ENCODE results near the gene CAMKMT. TPM values are rescaled to one million over a fixed set of nuclear protein-coding genes. Genes with fewer than 3 reads are reported as not detected.

CAMKMT gene
- total RNA-seq, 2 donors from 2014 or later = 3.6 to 4.6 TPM

GRCh38 chr2:44674473-44675284 is 312.9 kb downstream of the CAMKMT start:
- DNase-seq (ENCODE audit: low spot score) = no peak
- Histone ChIP-seq H3K36me3 (no peaks in the 10 kb centered on the region), H3K4me1 (no peaks in the 10 kb centered on the region), H3K9me3 (no peaks in the 10 kb centered on the region), H3K27me3 (no peaks in the 10 kb centered on the region), H3K27ac (no peak overlapping the region), H3K4me3 (no peak overlapping the region)
- TF ChIP-seq, protein P1, sequence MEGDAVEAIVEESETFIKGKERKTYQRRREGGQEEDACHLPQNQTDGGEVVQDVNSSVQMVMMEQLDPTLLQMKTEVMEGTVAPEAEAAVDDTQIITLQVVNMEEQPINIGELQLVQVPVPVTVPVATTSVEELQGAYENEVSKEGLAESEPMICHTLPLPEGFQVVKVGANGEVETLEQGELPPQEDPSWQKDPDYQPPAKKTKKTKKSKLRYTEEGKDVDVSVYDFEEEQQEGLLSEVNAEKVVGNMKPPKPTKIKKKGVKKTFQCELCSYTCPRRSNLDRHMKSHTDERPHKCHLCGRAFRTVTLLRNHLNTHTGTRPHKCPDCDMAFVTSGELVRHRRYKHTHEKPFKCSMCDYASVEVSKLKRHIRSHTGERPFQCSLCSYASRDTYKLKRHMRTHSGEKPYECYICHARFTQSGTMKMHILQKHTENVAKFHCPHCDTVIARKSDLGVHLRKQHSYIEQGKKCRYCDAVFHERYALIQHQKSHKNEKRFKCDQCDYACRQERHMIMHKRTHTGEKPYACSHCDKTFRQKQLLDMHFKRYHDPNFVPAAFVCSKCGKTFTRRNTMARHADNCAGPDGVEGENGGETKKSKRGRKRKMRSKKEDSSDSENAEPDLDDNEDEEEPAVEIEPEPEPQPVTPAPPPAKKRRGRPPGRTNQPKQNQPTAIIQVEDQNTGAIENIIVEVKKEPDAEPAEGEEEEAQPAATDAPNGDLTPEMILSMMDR (IDR thresholded peaks at IDR 0.05) = no peak

DNA sequence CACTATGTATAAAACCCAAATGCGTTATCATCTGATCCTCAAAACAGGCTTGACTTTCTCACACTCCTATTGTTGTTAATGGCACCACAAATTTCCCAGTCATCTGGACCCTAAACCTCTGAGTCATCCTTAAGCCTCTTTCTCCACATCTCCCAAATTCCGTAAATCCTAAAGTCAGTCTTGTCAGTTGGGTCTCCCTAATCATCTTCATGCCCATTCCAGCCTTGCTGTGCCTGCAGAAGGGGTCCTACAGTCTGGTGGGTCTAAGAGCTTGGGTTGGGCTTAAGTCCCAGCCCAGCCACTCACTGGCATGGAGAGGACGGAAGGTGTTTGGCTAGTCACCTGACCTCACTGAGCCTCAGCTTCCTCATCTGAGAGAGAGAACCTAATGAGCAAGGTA is 314.6 kb downstream of the CAMKMT start:
- Histone ChIP-seq H3K27ac (no peak overlapping the region), H3K9me3 (no peaks in the 10 kb centered on the region), H3K4me3 (no peak overlapping the region), H3K4me1 (peaks cover 0 to 5% of the 10 kb centered on the region in 2 donors), H3K36me3 (no peaks in the 10 kb centered on the region), H3K27me3 (no peaks in the 10 kb centered on the region)
- TF ChIP-seq, protein P1 (IDR thresholded peaks at IDR 0.05) = no peak
- DNase-seq (ENCODE audit: low spot score) = no peak

DNA sequence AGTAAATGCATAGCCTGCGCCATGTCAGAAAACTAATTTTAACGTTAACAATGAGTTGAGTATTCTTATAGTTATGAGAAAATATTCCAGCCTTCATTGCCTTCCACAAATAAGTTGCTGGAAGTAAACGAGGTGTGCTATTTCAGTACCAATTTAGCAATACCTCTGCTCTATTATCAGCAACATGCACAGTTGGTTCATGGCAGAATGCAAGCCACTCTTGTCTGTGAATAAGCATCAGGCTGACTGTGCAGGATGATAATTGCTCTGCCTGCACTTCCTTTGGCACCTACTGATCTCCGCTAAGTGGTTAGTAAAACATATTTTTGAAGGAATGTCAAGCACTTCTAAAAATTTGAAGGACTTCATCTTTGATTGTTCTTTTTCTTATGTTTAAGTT is 317.8 kb downstream of the CAMKMT start:
- no peak for DNase-seq (ENCODE audit: low spot score)
- no peaks in the 10 kb centered on the region for H3K27me3 ChIP-seq
- TF ChIP-seq, protein P1 (IDR thresholded peaks at IDR 0.05) = no peak
- H3K4me1 ChIP-seq = peaks cover 0 to 5% of the 10 kb centered on the region in 2 donors
- no peak overlapping the region for H3K27ac ChIP-seq
- no peaks in the 10 kb centered on the region for H3K9me3 ChIP-seq
- H3K4me3 ChIP-seq = no peak overlapping the region
- no peaks in the 10 kb centered on the region for H3K36me3 ChIP-seq

- Histone ChIP-seq H3K4me3 (no peak overlapping the region), H3K27me3 (no peaks in the 10 kb centered on the region)
- TF ChIP-seq, protein P1 (IDR thresholded peaks at IDR 0.05) = no peak
These were observed 318.2 kb downstream of the CAMKMT start for GRCh38 chr2:44679990-44680389.

GRCh38 chr2:44680424-44680971 is 318.8 kb downstream of the CAMKMT start:
- TF ChIP-seq, protein P1 (IDR thresholded peaks at IDR 0.05) = no peak
- Histone ChIP-seq H3K4me3 (no peak overlapping the region), H3K27ac (no peak overlapping the region)

More at GRCh38 chr2:44679990-44680389, 318.2 kb downstream of the CAMKMT start:
- peaks cover 0 to 5% of the 10 kb centered on the region in 2 donors for H3K4me1 ChIP-seq
- DNase-seq (ENCODE audit: low spot score) = no peak
- no peaks in the 10 kb centered on the region for H3K9me3 ChIP-seq
- no peaks in the 10 kb centered on the region for H3K36me3 ChIP-seq
- no peak overlapping the region for H3K27ac ChIP-seq

More at GRCh38 chr2:44680424-44680971, 318.8 kb downstream of the CAMKMT start:
- no peaks in the 10 kb centered on the region for H3K9me3 ChIP-seq
- DNase-seq (ENCODE audit: low spot score) = no peak
- no peaks in the 10 kb centered on the region for H3K27me3 ChIP-seq
- H3K4me1 ChIP-seq = peaks cover 0 to 5% of the 10 kb centered on the region in 2 donors
- no peaks in the 10 kb centered on the region for H3K36me3 ChIP-seq

All from right atrium auricular region (tissue), 2 donors.